GM18861 (cell line): ENCODE measurements around the gene SMIM38.

Experiments used
- ATAC-seq: cut with Tn5 transposase; IDR thresholded peaks from one replicate; pipeline ENCODE4 v1.9.1; 2021; ENCODE audit not compliant: unreplicated experiment

SMIM38 gene

DNA sequence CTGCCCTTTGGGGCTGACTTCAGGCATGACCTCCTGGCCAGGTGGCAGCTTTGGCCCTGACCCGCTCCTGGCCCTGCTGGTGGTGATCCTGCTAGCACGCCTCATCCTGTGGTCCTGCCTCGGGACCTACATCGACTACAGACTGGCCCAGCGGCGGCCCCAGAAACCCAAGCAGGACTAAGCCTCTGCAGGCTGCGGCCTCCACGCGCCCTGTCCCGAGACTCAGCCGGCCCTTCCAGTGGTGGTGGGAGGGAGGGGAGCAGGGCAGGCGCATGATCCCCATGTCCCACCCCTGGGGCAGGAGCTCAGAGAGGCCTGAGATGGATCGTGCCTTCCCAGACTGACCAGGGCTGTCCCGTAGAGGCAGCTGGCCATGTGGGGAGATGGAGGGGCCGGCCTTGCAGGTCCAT is 2.1 kb downstream of the SMIM38 start:
- no peak for ATAC-seq

DNA sequence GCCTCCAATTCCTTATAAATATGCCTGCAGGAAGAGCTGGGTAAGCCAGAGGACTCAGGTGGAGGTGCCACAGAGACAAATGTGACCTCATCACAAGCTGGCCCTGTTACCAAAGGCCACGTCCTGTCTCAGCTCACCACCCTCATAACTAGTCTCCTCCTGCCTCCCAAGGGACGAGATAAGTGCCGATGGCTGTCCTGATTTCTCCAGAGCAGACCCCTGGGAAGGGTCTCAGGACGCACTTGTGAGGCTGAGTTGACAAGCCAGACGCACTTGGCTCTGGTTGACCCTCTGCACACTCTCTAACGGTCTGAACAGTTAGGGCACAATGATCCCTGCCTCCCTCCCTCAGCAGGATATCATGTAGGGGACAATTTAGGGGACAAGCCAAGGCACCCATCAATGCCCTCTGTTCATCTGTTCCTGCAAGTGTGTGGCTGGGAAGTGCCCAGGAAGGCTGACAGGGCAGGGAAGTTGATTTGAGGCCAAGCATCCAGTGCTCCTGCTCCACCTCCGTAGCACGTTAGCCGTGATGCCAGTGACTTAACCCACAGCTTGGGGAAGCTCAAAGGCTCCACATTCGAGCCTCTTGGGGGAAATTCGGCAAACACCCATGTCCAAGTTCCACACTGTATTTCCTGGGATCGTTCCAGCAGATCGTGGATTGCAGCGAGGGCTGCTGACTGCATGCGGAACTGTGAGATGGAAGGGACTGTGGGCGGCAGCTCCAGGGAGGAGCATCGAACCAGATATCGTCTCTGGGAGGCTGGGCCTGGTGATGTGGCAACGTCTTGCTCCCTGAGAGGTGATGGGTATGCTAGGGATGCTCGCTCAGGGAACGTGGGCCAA is 2.8 kb downstream of the SMIM38 start:
- ATAC-seq, result no peak

DNA sequence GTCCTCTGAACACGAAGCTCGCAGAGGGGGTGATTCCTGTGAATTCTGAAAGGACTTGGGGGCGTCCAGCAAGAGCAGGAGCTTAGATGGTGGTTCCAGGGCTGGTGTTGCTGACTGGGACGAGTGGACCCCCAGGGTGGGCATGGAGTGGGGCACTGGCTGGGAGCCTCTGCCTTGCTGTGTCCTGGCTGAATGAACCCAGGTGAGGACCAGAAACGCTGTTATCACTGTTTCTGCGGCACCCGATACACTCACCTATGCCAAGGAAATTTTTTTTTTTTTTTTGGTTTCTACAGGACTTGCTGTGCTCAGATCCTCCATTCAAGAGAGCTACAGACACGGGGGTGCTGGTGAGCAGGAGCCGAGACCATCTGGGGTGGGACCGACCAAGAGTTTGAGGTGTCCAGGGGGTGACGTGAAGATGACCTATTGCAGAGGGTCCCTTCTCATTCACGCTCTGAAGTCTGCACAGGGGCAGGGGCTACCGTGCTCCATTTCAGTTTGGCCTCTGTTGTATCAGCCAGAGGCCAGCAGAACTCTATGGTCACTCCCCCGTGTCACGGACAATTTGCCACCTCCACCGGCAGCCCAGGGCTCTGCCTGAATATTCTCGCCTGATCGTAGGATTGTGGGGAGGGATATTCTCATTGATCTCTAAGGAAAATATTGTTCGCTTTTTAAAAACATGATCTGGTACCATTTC is 3.6 kb downstream of the SMIM38 start:
- no peak for ATAC-seq

DNA sequence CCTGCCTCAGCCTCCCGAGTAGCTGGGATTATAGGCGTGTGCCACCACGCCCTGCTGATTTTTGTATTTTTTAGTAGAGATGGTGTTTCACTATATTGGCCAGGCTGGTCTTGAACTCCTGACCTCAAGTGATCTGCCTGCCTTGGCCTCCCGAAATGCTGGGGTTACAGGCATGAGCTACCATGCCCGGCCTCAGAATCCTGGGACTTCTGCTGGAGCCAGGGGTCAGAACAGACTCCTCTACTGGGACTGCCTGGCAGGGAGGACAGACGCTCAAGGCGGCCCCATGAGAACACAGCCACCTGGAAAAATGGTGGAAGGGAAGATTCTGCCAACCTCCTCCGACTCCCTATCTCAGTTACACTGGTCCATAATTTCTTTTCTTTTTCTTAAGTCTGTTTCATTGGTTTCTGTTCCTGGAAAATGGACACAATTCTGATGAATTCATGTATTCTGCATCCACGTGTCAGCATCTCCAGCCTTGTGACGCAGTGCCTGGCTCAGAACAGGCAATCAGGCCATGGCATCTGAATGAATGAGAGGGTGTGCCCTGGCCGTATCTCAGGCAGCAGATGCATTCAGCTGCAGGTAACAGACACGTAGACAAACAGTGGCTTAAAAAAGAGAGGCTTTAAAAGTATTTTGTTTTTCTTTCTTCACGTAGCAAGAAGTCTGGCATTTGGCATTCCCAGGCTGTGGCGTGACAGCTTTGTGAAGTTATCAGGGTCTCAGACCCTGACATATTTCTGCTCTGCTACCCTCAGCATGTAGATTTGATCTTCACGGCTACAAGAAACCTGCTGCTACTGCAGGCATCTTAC is 4.8 kb downstream of the SMIM38 start:
- ATAC-seq, result no peak

DNA sequence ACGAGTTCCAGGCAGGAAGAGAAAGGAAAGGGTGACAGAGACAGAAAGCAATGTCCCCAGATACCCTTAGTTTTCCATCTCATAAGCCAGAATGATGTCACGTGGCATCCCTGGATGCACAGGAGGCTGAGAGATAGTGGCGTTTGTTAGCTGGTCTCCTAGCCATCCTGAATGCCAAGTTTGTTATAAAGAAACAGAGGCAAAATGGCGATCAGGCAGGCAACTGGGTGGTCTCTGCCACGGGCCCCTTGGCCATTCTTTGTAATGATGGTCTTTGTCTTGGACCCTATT is 5.3 kb downstream of the SMIM38 start:
- ATAC-seq, result no peak

DNA sequence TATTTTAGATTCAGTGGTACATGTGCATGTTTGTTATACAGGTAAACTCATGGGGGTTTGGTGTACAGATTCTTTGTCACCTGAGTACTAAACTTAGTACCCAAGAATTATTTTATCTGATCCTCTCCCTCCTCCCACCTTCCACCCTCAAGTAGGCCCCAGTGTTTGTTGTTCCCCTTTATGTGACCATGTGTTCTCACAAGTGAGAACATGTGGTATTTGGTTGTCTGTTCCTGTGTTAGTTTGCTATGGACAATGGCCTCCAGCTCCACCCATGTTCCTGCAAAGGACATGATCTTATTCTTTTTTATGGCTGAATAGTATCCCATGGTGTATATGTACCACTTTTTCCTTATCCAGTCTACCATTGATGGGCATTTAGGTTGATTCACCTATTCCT is 6.8 kb downstream of the SMIM38 start:
- ATAC-seq, result no peak

DNA sequence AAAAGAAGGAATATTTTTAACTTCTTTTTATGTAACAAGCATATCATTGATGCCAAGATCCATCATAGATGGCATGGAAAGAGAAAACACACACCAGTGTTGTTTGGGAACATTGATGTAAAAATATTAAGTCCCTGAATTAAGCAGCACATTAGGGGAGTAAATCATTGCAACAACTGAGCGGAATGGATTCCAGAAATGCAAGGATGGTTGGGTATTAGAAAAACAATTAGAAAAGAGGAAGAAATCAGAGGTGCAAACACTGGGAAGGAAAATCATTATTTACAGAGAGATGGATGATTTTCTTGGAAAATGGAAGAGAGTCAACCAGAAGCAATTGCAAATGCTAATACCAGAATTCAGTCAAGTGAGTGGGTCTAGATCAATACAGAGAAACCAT is 8.1 kb downstream of the SMIM38 start:
- ATAC-seq, result no peak

GRCh38 chr11:69164824-69165223 is 9.1 kb downstream of the SMIM38 start:
- no peak for ATAC-seq

GRCh38 chr11:69165775-69166174 is 10.0 kb downstream of the SMIM38 start:
- no peak for ATAC-seq

DNA sequence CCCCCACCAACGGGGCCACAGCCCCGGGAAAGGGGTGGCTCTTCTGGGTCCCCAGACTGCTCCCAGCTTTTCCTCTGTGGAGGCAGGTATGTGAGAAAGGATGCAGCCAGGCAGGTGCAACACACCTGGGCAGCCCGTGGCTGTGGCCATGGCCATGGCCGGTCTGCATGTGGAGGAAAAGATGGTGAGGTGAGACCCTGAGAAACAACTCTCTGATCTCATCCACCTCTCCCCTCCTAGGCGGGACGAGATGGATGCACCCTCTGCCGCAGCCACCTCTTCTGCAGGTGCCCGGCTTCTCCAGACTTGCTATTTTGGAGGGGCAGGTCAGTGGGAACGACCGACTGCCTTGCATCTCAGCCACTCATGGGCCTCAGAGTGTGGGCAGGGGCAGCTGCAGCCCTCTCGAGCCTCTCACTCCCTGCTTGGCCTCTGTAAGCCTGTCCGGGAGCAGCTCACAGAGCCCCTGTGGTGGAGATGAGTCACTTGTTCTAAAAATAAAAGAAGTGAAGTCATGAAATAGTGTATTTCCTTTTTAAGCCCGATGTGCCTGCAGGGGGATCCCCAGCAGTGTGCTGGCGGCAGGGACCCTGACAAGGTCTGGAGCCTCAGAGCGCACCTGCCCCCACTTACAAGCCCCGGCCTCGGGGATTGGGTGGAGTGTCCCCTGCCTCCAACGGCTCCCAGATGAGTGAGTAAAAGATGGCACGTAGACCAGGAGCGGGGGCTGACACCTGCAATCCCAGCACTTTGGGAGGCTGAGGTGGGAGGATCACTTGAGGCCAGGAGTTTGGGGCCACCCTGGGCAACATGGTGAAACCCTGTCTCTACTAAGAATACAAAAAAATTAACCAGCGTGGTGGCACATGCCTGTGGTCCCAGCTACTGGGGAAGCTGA is 10.7 kb downstream of the SMIM38 start:
- ATAC-seq, result peak; percentile 95

- no peak for ATAC-seq
Observed at GRCh38 chr11:69167130-69167915, 11.6 kb downstream of the SMIM38 start.

DNA sequence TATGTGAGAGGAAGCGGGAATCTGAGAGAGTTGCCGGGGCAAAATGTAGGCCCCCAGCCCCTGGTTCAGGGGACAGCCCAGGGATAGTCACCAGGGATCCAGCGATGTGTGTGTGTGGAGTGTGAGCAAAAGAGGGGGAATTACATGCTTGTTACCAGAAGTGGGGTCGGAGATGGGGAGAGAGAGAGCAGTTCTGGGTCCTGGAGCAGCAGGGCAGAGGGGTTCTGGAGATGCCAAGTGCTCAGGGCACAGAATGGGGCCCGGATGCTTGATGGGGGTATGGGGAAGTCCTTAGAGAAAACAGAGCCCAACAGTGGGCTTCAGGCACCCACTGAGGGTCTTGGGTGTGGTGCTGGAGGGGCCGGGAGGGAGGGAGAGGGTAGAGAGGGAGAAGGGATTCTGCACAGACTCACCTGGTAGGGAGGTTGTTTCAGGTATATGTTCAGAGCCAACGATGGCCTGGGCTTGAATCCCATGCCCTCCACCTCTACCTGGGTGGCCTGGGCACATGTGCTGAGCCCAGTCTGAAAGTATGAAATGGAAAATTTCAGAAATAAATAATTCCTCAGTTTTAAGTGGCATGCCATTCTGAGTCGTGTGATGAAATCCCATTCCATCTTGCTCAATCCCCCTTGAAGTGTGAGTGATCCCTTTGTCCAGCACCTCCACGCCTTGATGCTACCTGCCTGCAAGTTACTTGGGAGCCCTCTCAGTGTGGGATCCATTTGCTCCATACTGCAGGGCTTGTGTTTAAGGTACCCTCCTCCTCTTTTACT is 12.4 kb downstream of the SMIM38 start:
- ATAC-seq, result no peak

DNA sequence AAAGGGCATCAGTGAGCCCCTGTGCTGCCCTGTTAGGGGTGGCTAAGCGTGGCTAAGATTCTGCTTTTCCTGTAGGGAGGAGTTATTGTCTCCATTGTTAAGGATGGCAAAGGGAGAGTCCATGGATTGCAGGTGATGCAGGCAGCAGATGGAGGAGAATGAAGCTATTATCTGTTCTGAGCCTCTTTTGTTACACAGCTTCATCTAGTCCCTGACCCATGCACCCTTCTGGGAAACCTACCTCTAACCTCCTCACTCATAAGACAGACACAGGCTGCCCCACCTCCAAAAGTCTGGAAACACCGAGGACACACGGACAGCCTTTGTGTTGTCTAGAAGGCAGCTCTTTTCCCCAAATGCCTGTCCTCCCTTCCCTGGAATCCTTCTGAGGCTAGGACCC is 13.7 kb downstream of the SMIM38 start:
- ATAC-seq, result no peak

DNA sequence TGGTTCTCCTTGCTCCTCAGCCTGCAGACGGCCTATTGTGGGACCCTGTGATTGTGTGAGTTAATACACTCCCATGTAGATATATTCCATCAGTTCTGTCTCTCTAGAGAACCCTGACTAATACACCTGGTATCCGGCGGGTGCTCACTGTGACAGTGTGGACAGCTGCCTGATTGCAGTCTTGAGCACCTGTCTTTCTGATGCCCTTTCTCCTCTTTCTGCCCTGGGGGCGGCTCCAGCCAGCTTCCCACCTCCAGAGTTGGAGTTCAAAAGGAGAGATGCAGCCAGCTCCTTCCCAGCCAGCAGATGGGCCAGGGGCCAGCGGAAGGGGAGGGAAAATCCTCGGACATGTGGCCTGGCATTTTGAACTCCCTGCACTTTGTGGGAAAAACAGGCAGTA is 15.0 kb downstream of the SMIM38 start:
- ATAC-seq, result no peak

DNA sequence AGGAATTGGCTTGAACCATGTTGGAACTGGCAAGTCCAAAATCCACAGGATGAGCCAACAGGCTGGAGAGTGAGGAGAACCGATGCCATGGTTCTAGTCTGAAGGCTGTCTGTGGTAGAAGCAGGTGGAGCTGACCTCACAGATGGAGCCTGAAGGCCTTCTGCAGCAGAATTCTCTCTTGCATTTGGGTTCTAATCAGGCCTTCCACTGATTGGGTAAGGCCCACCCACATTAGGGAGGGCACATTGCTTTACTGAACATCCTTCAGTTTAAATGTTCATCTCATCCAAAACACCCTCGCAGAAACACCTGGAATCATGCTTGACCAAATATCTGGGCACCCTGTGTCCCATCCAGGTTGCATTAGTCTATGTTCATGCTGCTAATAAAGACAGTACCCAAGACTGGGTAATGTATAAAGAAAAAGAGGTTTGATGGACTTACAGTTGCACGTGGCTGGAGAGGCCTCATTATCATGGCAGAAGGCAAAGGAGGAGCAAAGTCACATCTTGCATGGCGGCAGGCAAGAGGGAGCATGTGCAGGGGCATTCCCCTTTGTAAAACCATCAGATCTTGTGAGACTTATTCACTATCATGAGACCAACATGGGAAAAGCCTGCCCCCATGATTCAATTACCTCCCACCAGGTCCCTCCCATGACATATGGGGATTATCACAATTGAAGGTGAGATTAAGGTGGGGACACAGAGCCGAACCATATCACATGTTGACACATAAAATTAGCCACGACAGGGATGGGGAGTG is 15.9 kb downstream of the SMIM38 start:
- no peak for ATAC-seq

GRCh38 chr11:69172674-69173073 is 16.9 kb downstream of the SMIM38 start:
- no peak for ATAC-seq

DNA sequence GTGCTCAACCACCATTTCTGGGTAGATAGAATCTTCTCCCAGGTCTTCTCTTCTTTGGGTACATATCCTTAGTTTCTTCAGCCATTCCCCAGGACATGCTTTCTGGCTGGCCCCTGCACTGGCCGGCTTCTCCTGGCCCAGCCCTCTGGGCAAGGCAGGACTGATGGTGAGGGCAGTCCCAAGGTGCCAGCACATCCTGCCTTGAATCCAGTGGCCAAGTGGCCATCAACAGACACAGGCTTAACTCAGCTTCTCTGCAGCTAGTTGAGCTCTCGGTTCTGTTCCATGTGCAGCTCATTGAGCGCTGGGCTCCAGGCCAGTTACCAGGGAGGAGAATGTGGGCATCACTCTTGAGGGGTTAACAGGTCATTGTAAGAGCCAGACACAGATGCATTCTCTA is 17.6 kb downstream of the SMIM38 start:
- no peak for ATAC-seq

- ATAC-seq, result no peak
Observed at GRCh38 chr11:69173925-69174581, 18.3 kb downstream of the SMIM38 start.
